HepG2 (cell line): ENCODE results near the gene NOP58. TPM values are rescaled to one million over a fixed set of nuclear protein-coding genes. Genes with fewer than 3 reads are reported as not detected.
A peak's percentile ranks its signal among the peaks of the same experiment; 100 is the strongest.

Experiments
- ATAC-seq: fragments of 200-7000 bp; cut with Tn5 transposase; 3 replicates; pipeline ENCODE4 v1.9.1; 2020; ENCODE audit warnings: mild to moderate bottlenecking, moderate library complexity
- BruUV-seq: library from RNA; stranded (reverse); fragments of 400-500 nt; replicated peaks from 2 replicates; lab custom pipeline; 2021; lab: Mats Ljungman, UMichigan
- CTCF ChIA-PET: fragments of 300-600 bp; formaldehyde crosslinking; extraction: SDS; loops from one replicate; lab custom pipeline; 2021; ENCODE audit warnings: low total read pairs, inconsistent platforms, low intra/inter-chr PET ratio; lab: Yijun Ruan, JAX
- POLR2A ChIA-PET: fragments of 350-600 bp; sonication (Branson Sonifier 250); formaldehyde crosslinking; loops from one replicate; lab custom pipeline; 2020; ENCODE audit warnings: antibody characterized with exemption, inconsistent platforms; lab: Yijun Ruan, JAX
- DNase-seq: peaks from one replicate; pipeline ENCODE4 v3.0.0-alpha.2; 2015; ENCODE audit warnings: low spot score
- FAIRE-seq: peaks from 3 replicates; lab custom pipeline; 2011; peaks lifted over from hg19 to GRCh38; lab: Jason Lieb, UNC
- H2AFZ ChIP-seq: one replicate; pipeline ENCODE4 v1.6.1; 2011; ENCODE audit warnings: low read length, inconsistent platforms
- H3K27ac ChIP-seq: fragments of 300-600 bp; 3 replicates; pipeline ENCODE4 v1.8.0; 2011; ENCODE audit warnings: mixed run types, mild to moderate bottlenecking, mixed read lengths, low read length, inconsistent platforms; ENCODE audit not compliant: insufficient read depth; ENCODE audit errors: extremely low read length
- H3K27me3 ChIP-seq, 2 experiments: fragments of 200-600 bp in 1 of 2; 2 replicates in 1 of 2; 3 replicates in 1 of 2; pipeline versions ENCODE4 v1.6.0 to v1.8.0; 2011; ENCODE audit warnings: low read length in 2 of 2, mild to moderate bottlenecking in 2 of 2, moderate library complexity in 2 of 2, inconsistent platforms in 1 of 2; ENCODE audit not compliant: insufficient read depth in 2 of 2, control insufficient read depth in 1 of 2
- H3K36me3 ChIP-seq, 2 experiments: fragments of 200-600 bp in 1 of 2; replicated peaks in 1 of 2; 2 replicates in 1 of 2; 3 replicates in 1 of 2; pipeline versions ENCODE4 v1.5.1 to v1.8.0; 2011; ENCODE audit warnings: low read length in 2 of 2, inconsistent platforms in 1 of 2; ENCODE audit not compliant: insufficient read depth in 2 of 2, control insufficient read depth in 1 of 2
- H3K4me1 ChIP-seq: 2 replicates; pipeline ENCODE4 v1.5.1; 2012; ENCODE audit warnings: low read length, inconsistent platforms; ENCODE audit not compliant: insufficient read depth
- H3K4me2 ChIP-seq: 2 replicates; pipeline ENCODE4 v1.6.0; 2011; ENCODE audit warnings: low read depth, low read length, inconsistent platforms
- H3K4me3 ChIP-seq, 3 experiments: fragments of 200-600 bp in 1 of 3; sonication (generic), shearing (Covaris generic) in 1 of 3; replicated peaks in 1 of 3; 2 replicates each; pipeline ENCODE4 v1.5.1; 2011 to 2016; ENCODE audit warnings: low read length in 3 of 3, inconsistent platforms in 2 of 3, low read depth in 2 of 3, mild to moderate bottlenecking in 2 of 3, control low read depth in 1 of 3, mixed read lengths in 1 of 3; ENCODE audit not compliant: insufficient read depth in 1 of 3
- H3K79me2 ChIP-seq: one replicate; pipeline ENCODE4 v1.6.1; 2011; ENCODE audit warnings: low read length, inconsistent platforms; ENCODE audit not compliant: insufficient read depth
- H3K9ac ChIP-seq: 2 replicates; pipeline ENCODE4 v1.6.0; 2011; ENCODE audit warnings: mild to moderate bottlenecking, low read depth, low read length, inconsistent platforms; ENCODE audit not compliant: insufficient read depth
- H3K9me3 ChIP-seq: 2 replicates; pipeline ENCODE4 v1.5.1; 2012; ENCODE audit warnings: mild to moderate bottlenecking, low read length
- H4K20me1 ChIP-seq: 2 replicates; pipeline ENCODE4 v1.6.0; 2011; ENCODE audit warnings: inconsistent platforms, mild to moderate bottlenecking, low read length, moderate library complexity; ENCODE audit not compliant: insufficient read depth
- CBX2 ChIP-seq, 2 experiments: fragments of 200-600 bp in 1 of 2; sonication (generic); formaldehyde crosslinking in 1 of 2; IDR thresholded peaks; 2 replicates each; pipeline versions ENCODE4 v1.7.0 to v1.8.1; 2018 to 2022; ENCODE audit warnings: low read depth in 2 of 2, low read length in 1 of 2, mild to moderate bottlenecking in 1 of 2, missing genetic modification reagents in 1 of 2
- ETV5 ChIP-seq: IDR thresholded peaks from 2 replicates; pipeline ENCODE4 v1.6.1; 2018; ENCODE audit warnings: missing biosample characterization, missing genetic modification reagents, inconsistent platforms, borderline replicate concordance
- HOXA5 ChIP-seq: sonication (generic); formaldehyde crosslinking; IDR thresholded peaks from 2 replicates; pipeline ENCODE4 v1.4.0; 2020; ENCODE audit warnings: missing genetic modification reagents
- KAT8 ChIP-seq: IDR thresholded peaks from 2 replicates; pipeline ENCODE4 v1.6.1; 2016; ENCODE audit warnings: missing genetic modification reagents, missing compliant biosample characterization
- MAF1 ChIP-seq: sonication (generic); formaldehyde crosslinking; IDR thresholded peaks from 2 replicates; pipeline ENCODE4 v1.5.0; 2020; ENCODE audit warnings: missing genetic modification reagents, borderline replicate concordance
- NFKBIZ ChIP-seq: IDR thresholded peaks from 2 replicates; pipeline ENCODE4 v1.6.1; 2018; ENCODE audit warnings: missing genetic modification reagents, missing compliant biosample characterization
- PITX1 ChIP-seq: sonication (generic); formaldehyde crosslinking; IDR thresholded peaks from 2 replicates; pipeline ENCODE4 v1.5.1; 2020; ENCODE audit warnings: mild to moderate bottlenecking, missing genetic modification reagents
- RFXANK ChIP-seq: IDR thresholded peaks from 2 replicates; pipeline ENCODE4 v1.6.1; 2016
- SCMH1 ChIP-seq: sonication (generic); formaldehyde crosslinking; IDR thresholded peaks from 2 replicates; pipeline ENCODE4 v1.9.0; 2021; ENCODE audit warnings: missing genetic modification reagents, mild to moderate bottlenecking, borderline replicate concordance
- SMARCE1 ChIP-seq: fragments of 450-650 bp; IDR thresholded peaks from 2 replicates; pipeline ENCODE4 v1.6.1; 2017; ENCODE audit warnings: borderline replicate concordance
- SPEN ChIP-seq: sonication (generic); formaldehyde crosslinking; IDR thresholded peaks from 2 replicates; pipeline ENCODE4 v1.5.1; 2020; ENCODE audit warnings: low read depth, mild to moderate bottlenecking, missing genetic modification reagents
- SRY ChIP-seq: sonication (generic); formaldehyde crosslinking; IDR thresholded peaks from 2 replicates; pipeline ENCODE4 v1.8.0; 2022; ENCODE audit warnings: mild to moderate bottlenecking, missing genetic modification reagents
- SYNCRIP ChIP-seq: fragments of 200-400 bp; formaldehyde crosslinking; IDR thresholded peaks from 2 replicates; pipeline ENCODE4 v1.6.1; 2018; ENCODE audit warnings: mild to moderate bottlenecking, low read depth, low read length; ENCODE audit not compliant: insufficient read depth
- TBX2 ChIP-seq: sonication (generic); formaldehyde crosslinking; IDR thresholded peaks from 2 replicates; pipeline ENCODE4 v1.5.0; 2020; ENCODE audit warnings: missing genetic modification reagents, mild to moderate bottlenecking, borderline replicate concordance
- ZMAT3 ChIP-seq: sonication (generic); formaldehyde crosslinking; conservative IDR thresholded peaks from 2 replicates; pipeline ENCODE4 v1.7.0; 2021; ENCODE audit warnings: missing genetic modification reagents
- ZMYM4 ChIP-seq: sonication (generic); formaldehyde crosslinking; IDR thresholded peaks from 2 replicates; pipeline ENCODE4 v1.8.1; 2023; ENCODE audit warnings: mild to moderate bottlenecking, missing genetic modification reagents
- ZNF12 ChIP-seq: sonication (generic); formaldehyde crosslinking; IDR thresholded peaks from 2 replicates; pipeline ENCODE4 v1.5.0; 2020; ENCODE audit warnings: missing genetic modification reagents
- ZNF335 ChIP-seq: sonication (generic); formaldehyde crosslinking; IDR thresholded peaks from 2 replicates; pipeline ENCODE4 v1.4.0; 2020; ENCODE audit warnings: missing genetic modification reagents
- ZNF337 ChIP-seq: sonication (generic); formaldehyde crosslinking; IDR thresholded peaks from 2 replicates; pipeline ENCODE4 v1.5.1; 2020; ENCODE audit warnings: missing genetic modification reagents, low read depth, mild to moderate bottlenecking, borderline replicate concordance
- ZNF773 ChIP-seq: sonication (generic); formaldehyde crosslinking; IDR thresholded peaks from 2 replicates; pipeline ENCODE4 v1.4.0; 2020; ENCODE audit warnings: missing genetic modification reagents, borderline replicate concordance
- WGBS: methylation state at CpG from one replicate; pipeline ENCODE4 v1.1.6; 2017; ENCODE audit warnings: low lambda C conversion rate; 5-methylcytosine and 5-hydroxymethylcytosine counted together
- in situ Hi-C: cut with HindIII; loops from 2 replicates; pipeline ENCODE4 v1.10.0; 2017; ENCODE audit warnings: low pct_unique_long_range_greater_than_20kb; ENCODE audit not compliant: extremely low pct_ligation_motif_present
- intact Hi-C: fragments of 100-400 bp; cut with micrococcal nuclease; formaldehyde crosslinking; loops from one replicate; pipeline ENCODE4 v1.10.0; 2022; ENCODE audit not compliant: unreplicated experiment
- polyA plus RNA-seq, 8 experiments: library from polyadenylated mRNA; depleted of rRNA in 3 of 8; stranded (reverse) in 7 of 8; unstranded in 1 of 8; fragments of >200 nt; fragmentation: Illumina TruSeq in 4 of 8; extraction: Trizol in 4 of 8; gene quantifications; 2 replicates each; pipeline versions ENCODE4 v1.2.1 to v1.2.3, GENCODE V29; 2011 to 2016; ENCODE audit warnings: low read depth in 4 of 8, missing spikeins in 1 of 8, mixed read lengths in 1 of 8; ENCODE audit not compliant: insufficient read depth in 1 of 8
- total RNA-seq, 5 experiments: library from RNA; depleted of rRNA; stranded (reverse); fragments of >200 nt; fragmentation: Illumina TruSeq; extraction: Trizol; gene quantifications; 2 replicates each; pipeline ENCODE4 v1.2.3, GENCODE V29; 2016; ENCODE audit warnings: low read depth in 1 of 5
- TF ChIP-seq, protein P1 (sequence below): sonication (generic); formaldehyde crosslinking; IDR thresholded peaks from 2 replicates; pipeline ENCODE4 v1.5.0; 2020; ENCODE audit warnings: mild to moderate bottlenecking, missing genetic modification reagents
- TF ChIP-seq, protein P2 (sequence below): sonication (generic); formaldehyde crosslinking; IDR thresholded peaks from 2 replicates; pipeline ENCODE4 v1.8.1; 2023; ENCODE audit warnings: missing genetic modification reagents, mild to moderate bottlenecking, borderline replicate concordance
- TF ChIP-seq, protein P3 (sequence below): fragments of 450-650 bp; IDR thresholded peaks from 2 replicates; pipeline ENCODE4 v1.6.1; 2017

The NOP58 gene
- total and polyA plus RNA-seq, 2 of the 13 experiments (the other 11 are each of a cell fraction or from before 2014, with no cell fraction given) = 74.9 to 203 TPM

DNA sequence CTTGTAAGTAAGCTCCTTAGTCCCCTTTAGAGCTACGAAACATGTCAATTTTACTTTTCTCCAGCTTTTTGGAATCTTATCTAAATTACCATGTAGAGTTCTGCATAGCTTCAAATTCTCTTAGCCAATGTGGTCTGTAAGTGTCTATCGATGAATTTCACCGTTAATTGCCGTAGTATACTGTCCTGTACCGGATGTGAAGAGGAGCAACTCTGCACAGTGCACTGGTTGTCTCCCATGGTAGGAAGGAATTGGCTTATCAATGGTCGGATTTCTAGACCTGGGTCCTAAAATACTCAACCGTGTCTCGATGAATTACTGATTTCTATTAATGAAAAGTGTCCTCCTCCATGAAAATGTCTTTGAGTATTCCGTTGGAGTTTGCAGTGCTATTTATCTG, 1.9 kb downstream of the NOP58 start:
- H3K4me3 ChIP-seq = peak overlapping the region; percentile 75 to 97 (median 91)
- no peaks in the 10 kb centered on the region; a peak in 1 of 5 replicates for H3K27me3 ChIP-seq
- CTCF ChIA-PET = no interaction called here
- under 1% methylated on average over 9 of the region's 9 CpGs for WGBS
- DNase-seq (no peak), ATAC-seq (no peak), FAIRE-seq (no peak)
- no TSS peak for BruUV-seq
- H3K4me1 ChIP-seq = peaks cover 60% of the 10 kb centered on the region
- POLR2A ChIA-PET = no interaction called here
- peaks cover 68% of the 10 kb centered on the region for H3K79me2 ChIP-seq
- peaks cover 3 to 6% of the 10 kb centered on the region in 2 experiments; a peak in 3 of 5 replicates for H3K36me3 ChIP-seq
- peak overlapping the region; percentile 1 for H3K27ac ChIP-seq
- H3K9ac ChIP-seq = peak overlapping the region; percentile 99
- H4K20me1 ChIP-seq = peaks cover 62% of the 10 kb centered on the region
- peak overlapping the region; percentile 95 for H3K4me2 ChIP-seq
- no peaks in the 10 kb centered on the region for H3K9me3 ChIP-seq
- intact Hi-C loops (no loop called here), in situ Hi-C loops (no loop called here)
- H2AFZ ChIP-seq = no peak overlapping the region
- TF ChIP-seq ZNF773 (no peak), KAT8 (CRISPR knock-in tag) (peak; percentile 9; the same call in 1 of the 2 replicates), RFXANK (CRISPR knock-in tag) (no peak), SYNCRIP (no peak), ZNF12 (no peak), HOXA5 (CRISPR knock-in tag) (0 out of 2 replicates have a peak, but pooled peaks have one; percentile 35), ETV5 (CRISPR knock-in tag) (peak; percentile 66; the same call in 1 of the 2 replicates), PITX1 (no peak), ZMYM4 (CRISPR knock-in tag) (0 out of 2 replicates have a peak, but pooled peaks have one; percentile 12), SCMH1 (CRISPR knock-in tag) (no peak), ZNF337 (CRISPR knock-in tag) (no peak), SPEN (CRISPR knock-in tag) (no peak), TBX2 (CRISPR knock-in tag) (no peak), NFKBIZ (CRISPR knock-in tag) (no peak), MAF1 (CRISPR knock-in tag) (no peak), ZMAT3 (0 out of 2 replicates have a peak, but pooled peaks have one; percentile 54), ZNF335 (no peak), SMARCE1 (no peak), CBX2 (IDR thresholded peaks at IDR 0.05; ENCODE audit: low read depth, low read length) (no peak), CBX2 (CRISPR knock-in tag; IDR thresholded peaks at IDR 0.05; ENCODE audit: low read depth) (no peak), SRY (CRISPR knock-in tag) (no peak)
- TF ChIP-seq, protein P1, sequence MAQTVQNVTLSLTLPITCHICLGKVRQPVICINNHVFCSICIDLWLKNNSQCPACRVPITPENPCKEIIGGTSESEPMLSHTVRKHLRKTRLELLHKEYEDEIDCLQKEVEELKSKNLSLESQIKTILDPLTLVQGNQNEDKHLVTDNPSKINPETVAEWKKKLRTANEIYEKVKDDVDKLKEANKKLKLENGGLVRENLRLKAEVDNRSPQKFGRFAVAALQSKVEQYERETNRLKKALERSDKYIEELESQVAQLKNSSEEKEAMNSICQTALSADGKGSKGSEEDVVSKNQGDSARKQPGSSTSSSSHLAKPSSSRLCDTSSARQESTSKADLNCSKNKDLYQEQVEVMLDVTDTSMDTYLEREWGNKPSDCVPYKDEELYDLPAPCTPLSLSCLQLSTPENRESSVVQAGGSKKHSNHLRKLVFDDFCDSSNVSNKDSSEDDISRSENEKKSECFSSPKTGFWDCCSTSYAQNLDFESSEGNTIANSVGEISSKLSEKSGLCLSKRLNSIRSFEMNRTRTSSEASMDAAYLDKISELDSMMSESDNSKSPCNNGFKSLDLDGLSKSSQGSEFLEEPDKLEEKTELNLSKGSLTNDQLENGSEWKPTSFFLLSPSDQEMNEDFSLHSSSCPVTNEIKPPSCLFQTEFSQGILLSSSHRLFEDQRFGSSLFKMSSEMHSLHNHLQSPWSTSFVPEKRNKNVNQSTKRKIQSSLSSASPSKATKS (CRISPR knock-in tag) = no peak
- TF ChIP-seq, protein P2, sequence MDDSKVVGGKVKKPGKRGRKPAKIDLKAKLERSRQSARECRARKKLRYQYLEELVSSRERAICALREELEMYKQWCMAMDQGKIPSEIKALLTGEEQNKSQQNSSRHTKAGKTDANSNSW (CRISPR knock-in tag) = no peak
- TF ChIP-seq, protein P3, sequence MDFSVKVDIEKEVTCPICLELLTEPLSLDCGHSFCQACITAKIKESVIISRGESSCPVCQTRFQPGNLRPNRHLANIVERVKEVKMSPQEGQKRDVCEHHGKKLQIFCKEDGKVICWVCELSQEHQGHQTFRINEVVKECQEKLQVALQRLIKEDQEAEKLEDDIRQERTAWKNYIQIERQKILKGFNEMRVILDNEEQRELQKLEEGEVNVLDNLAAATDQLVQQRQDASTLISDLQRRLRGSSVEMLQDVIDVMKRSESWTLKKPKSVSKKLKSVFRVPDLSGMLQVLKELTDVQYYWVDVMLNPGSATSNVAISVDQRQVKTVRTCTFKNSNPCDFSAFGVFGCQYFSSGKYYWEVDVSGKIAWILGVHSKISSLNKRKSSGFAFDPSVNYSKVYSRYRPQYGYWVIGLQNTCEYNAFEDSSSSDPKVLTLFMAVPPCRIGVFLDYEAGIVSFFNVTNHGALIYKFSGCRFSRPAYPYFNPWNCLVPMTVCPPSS = no peak
